WERI-Rb-1 (cell line): ENCODE data around the gene NOTCH3.
A peak's percentile ranks its signal among the peaks of the same experiment; 100 is the strongest.

ENCODE experiments used
- DNase-seq: peaks from one replicate; pipeline ENCODE4 v3.0.0-alpha.2; 2020
- H3K27ac ChIP-seq: fragments of 250-450 bp; sonication (Bioruptor Pico); 2 replicates; pipeline ENCODE4 v1.5.1; 2020; ENCODE audit warnings: mild to moderate bottlenecking, moderate library complexity
- H3K27me3 ChIP-seq: fragments of 250-450 bp; sonication (Bioruptor Pico); 2 replicates; pipeline ENCODE4 v1.5.1; 2021; ENCODE audit warnings: mild to moderate bottlenecking, low read depth, moderate library complexity; ENCODE audit not compliant: insufficient read depth, severe bottlenecking
- H3K36me3 ChIP-seq: fragments of 250-450 bp; sonication (Bioruptor Pico); 2 replicates; pipeline ENCODE4 v1.5.1; 2020; ENCODE audit warnings: mild to moderate bottlenecking, moderate library complexity
- H3K4me3 ChIP-seq: 2 replicates; pipeline ENCODE4 v1.5.1; 2011; ENCODE audit warnings: low read depth, mild to moderate bottlenecking, control low read depth, low read length
- H3K9me3 ChIP-seq: fragments of 250-450 bp; sonication (Bioruptor Pico); 2 replicates; pipeline ENCODE4 v1.5.1; 2021; ENCODE audit warnings: mild to moderate bottlenecking, moderate library complexity; ENCODE audit not compliant: severe bottlenecking
- TF ChIP-seq, protein P1 (sequence below): IDR thresholded peaks from 2 replicates; pipeline ENCODE4 v1.5.1; 2011; ENCODE audit warnings: low read depth, mild to moderate bottlenecking, control low read depth, inconsistent platforms, low read length

The NOTCH3 gene

DNA sequence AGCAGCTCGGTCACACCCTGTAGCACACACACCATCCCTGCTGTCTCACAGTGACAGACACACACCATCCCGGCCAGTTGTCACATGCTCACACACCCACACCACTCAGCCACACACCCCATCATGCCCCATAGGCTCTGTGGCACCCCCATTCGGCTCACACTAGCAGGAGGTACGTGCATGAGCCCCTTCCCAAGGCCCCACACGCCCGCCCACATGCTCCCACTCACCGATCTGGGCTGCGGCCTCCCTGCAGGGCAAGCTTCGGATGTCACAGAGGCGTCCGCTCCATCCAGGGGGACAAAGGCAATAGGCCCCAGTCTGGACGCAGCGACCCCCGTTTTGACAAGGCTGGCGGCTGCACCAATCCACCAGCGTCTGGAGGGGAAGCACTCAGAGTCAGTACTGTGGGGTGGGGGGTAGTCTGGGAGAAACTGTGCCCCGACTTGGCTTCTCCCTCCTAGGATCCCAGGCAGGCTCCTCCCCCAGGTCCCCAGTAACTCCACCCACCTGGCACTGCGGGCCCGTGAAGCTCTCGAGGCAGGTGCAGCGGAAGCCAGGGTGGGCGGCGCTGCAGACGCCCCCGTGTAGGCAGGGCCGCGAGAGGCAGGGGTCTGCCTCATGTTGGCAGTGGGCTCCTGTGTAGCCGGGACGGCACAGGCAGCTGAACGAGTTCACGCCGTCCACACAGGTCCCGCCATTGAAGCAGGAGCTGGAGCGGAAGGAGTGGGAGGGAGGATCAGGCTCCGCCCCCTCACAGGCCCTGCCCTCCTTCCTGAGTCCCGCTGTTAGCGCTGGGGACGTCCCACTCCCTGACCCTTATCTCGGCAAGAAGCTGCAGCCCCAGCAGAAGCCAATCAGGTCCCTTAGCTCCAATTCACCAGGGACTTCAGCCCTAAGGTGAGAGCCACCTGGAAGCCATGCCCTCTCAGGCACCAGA lies 20.1 kb downstream of the NOTCH3 start:
- H3K4me3 ChIP-seq = no peak overlapping the region
- no peak for DNase-seq
- H3K27ac ChIP-seq = no peak overlapping the region
- no peaks in the 10 kb centered on the region for H3K9me3 ChIP-seq
- no peaks in the 10 kb centered on the region for H3K27me3 ChIP-seq
- TF ChIP-seq, protein P1, sequence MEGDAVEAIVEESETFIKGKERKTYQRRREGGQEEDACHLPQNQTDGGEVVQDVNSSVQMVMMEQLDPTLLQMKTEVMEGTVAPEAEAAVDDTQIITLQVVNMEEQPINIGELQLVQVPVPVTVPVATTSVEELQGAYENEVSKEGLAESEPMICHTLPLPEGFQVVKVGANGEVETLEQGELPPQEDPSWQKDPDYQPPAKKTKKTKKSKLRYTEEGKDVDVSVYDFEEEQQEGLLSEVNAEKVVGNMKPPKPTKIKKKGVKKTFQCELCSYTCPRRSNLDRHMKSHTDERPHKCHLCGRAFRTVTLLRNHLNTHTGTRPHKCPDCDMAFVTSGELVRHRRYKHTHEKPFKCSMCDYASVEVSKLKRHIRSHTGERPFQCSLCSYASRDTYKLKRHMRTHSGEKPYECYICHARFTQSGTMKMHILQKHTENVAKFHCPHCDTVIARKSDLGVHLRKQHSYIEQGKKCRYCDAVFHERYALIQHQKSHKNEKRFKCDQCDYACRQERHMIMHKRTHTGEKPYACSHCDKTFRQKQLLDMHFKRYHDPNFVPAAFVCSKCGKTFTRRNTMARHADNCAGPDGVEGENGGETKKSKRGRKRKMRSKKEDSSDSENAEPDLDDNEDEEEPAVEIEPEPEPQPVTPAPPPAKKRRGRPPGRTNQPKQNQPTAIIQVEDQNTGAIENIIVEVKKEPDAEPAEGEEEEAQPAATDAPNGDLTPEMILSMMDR = no peak
- H3K36me3 ChIP-seq = no peaks in the 10 kb centered on the region

DNA sequence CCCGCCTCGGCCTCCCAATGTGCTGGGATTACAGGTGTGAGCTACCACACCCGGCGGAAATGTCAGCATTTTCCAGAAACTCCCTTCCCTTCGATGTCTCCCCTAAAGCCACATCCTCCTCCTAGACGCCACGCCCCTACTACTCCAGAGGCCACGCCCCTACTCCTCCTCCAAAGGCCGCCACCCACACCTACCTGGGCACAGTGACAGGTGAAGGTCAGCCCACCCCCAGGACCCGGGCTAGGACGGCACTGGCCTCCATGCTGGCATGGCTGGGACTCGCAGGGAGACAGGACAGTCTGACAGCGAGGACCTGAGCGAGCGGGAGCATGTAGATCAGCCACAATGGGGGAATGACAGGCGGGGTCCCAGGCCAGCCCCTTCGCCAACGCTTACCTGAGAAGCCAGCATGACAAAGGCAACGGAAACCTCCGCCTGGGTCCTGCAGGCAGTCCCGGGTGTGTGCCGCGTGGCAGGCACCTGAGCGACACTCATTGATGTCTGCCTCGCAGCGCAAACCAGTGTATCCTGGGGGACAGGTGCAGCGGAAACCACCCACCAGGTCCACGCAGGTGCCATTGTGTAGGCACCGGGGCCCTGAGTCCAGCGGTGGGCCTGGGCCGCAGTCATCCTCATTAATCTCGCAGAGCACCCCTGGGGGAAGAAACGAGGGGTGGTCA lies 22.0 kb downstream of the NOTCH3 start:
- Histone ChIP-seq H3K36me3 (no peaks in the 10 kb centered on the region), H3K4me3 (no peak overlapping the region), H3K27me3 (no peaks in the 10 kb centered on the region), H3K9me3 (no peaks in the 10 kb centered on the region), H3K27ac (no peak overlapping the region)
- no peak for DNase-seq
- TF ChIP-seq, protein P1 = no peak

DNA sequence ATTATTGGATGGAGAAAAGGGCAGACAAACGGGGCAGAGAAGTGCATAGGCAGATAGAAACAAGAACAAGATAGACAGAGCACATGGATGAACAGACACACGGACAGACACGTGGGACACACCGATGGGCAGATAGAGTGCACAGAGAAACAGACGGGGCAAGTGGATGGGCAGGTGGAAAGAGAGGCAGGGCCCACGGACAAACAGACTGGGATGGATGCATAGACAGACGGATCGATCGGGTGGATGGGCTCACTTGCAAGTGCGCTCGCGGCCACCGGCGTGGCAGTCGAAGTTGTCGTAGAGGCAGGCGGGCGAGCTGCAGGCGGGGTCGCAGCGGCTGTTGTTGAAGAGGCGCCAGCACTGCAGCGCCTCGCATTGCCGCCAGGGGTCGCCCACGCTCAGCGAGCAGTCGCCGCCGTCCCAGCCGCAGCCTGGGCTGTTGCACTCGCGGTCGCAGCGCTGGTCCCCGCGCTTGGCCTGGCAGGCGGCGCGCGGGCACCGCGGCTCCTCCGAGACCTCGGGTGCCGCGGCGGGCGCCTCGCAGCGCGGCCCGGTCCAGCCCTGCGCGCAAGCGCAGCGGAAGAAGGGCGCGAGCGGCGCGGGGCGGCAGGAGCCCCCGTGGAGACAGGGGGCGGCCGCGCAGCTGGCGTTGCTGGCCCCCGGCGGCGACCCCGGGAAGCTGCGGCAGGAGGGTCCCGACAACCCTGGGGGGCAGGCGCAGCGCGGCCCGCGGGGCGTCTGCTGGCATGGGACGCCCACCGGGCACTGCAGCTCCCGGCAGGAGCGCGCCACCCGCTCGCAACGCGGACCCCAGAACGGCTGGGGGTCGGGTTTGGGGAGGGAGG lies 23.3 kb downstream of the NOTCH3 start:
- no peaks in the 10 kb centered on the region for H3K9me3 ChIP-seq
- no peaks in the 10 kb centered on the region for H3K27me3 ChIP-seq
- peak; percentile 83 for DNase-seq
- H3K4me3 ChIP-seq = no peak overlapping the region
- H3K27ac ChIP-seq = no peak overlapping the region
- TF ChIP-seq, protein P1 = peak; percentile 94
- H3K36me3 ChIP-seq = no peaks in the 10 kb centered on the region

DNA sequence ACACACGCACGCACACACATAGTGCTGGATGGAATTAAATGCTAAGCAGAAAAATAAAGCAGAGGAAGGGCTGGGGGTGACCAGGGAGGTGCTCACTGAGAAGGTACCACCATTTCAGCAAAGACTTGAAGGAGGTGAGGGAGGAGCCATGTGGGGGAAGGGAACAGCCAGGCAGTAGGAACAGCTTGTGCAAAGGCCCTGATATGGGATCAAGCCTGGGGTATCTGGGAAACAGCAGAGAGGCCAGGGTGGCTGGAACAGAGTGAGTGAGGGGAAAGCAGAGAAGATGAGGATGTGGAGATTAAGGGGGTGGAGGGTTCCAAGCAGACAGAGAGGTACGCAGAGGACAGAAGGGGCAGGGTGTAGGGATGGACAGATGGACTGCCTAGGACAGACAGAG lies 25.2 kb downstream of the NOTCH3 start:
- H3K4me3 ChIP-seq = no peak overlapping the region
- no peaks in the 10 kb centered on the region for H3K27me3 ChIP-seq
- H3K36me3 ChIP-seq = no peaks in the 10 kb centered on the region
- no peak overlapping the region for H3K27ac ChIP-seq
- TF ChIP-seq, protein P1 = no peak
- no peak for DNase-seq
- no peaks in the 10 kb centered on the region for H3K9me3 ChIP-seq

DNA sequence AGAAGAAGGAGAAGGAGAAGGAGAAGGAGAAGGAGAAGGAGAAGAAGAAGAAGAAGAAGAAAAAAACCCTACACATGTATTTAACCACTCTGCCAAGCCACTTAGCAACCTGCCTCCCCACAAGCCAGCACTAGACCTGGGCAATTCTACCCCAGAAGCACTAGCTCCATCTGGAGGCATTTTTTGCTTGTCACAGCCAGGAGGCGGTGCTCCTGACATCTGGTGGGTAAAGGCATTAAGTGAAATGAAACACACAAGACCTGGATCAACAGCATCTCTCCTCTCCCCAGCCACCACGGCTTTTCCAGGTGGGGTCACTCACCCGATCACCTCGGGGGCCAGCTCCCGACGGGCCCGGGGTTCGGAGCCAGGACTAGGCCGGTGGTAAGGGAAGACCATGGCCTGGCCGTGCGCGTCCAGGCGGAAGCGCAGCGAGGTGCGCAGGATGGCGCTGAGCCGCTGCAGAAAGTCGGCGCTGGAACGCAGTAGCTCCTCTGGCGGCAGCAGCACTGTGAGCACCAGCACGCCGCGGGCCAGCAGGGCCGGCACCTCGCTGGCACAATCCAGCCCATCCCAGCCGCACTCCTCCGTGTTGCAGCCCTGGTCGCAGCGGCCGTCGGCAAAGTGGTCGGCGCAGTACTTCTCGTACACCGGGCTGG lies 26.9 kb downstream of the NOTCH3 start:
- no peaks in the 10 kb centered on the region for H3K27me3 ChIP-seq
- TF ChIP-seq, protein P1 = peak; percentile 58
- no peak overlapping the region for H3K27ac ChIP-seq
- no peaks in the 10 kb centered on the region for H3K36me3 ChIP-seq
- H3K9me3 ChIP-seq = no peaks in the 10 kb centered on the region
- H3K4me3 ChIP-seq = no peak overlapping the region
- DNase-seq = peak; percentile 32
